Measurements from ENCODE around the gene ATP5PB.

Gene ATP5PB

DNA sequence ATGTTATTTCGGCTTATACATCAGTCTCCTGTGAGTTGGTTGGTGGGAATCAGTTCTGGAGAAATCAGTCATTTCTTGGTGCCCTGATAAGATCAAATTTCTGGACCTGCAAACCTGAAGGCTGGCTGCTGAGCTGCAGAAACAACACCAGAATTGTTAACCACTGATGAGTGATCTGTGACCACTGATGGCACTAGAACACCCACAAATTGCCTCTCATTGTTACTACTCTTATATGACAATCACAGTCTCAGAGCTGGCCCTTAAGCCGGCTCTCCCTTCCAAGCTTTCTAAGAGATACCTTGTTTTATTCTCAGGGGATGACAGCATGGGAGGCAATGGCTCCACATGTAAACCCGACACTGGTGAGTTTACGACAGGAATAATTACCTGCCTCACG lies 26.4 kb downstream of the ATP5PB start:
- DNase-seq (ENCODE audit: low read depth): no peak

DNA sequence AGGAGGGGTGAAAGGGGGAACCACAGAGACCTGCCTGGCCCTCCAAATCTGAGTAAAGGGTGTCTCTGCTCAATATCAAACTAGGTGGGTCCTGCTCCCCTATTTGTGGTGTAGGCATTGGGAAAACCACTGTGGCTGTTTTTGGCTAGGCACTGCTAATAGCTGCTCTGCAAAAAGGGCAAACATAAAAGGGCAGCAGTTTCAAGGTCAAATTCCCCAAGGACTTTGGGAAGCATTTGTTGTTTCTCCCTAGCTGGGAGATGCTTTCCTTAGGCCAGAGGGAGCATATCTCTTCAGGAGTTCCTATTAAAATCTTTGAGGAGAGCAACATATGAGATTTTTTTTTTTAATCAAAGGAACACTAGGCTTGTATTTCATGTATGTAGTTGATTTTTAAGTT lies 26.9 kb downstream of the ATP5PB start:
- no peak for DNase-seq (ENCODE audit: low read depth)

DNA sequence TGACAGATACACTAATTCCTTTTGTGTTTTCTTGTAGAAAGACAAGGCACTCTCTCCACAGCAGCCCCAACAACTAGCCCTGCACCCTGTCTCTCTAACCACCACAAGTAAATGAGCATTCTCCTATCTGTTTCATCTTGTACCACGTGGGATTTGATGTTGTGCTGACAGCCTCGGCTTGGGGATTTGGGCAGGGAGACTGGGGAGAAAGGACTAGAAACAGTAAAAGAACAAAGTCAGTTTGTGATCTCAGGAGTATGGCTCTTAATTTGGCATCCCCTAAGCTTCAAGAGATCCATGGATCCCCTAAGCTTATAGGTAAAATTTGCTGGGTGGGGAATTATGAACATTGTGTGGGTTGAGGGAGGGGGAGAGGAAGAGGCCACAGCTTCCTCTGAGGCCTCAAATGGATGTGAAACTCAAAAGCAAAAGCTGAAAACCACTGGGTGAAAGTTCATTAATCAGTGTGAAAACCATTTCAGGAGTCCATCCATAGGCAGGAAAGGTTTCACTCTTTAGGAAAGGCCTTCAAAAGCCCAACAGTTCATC lies 27.6 kb downstream of the ATP5PB start:
- no peak for DNase-seq (ENCODE audit: low read depth)

DNA sequence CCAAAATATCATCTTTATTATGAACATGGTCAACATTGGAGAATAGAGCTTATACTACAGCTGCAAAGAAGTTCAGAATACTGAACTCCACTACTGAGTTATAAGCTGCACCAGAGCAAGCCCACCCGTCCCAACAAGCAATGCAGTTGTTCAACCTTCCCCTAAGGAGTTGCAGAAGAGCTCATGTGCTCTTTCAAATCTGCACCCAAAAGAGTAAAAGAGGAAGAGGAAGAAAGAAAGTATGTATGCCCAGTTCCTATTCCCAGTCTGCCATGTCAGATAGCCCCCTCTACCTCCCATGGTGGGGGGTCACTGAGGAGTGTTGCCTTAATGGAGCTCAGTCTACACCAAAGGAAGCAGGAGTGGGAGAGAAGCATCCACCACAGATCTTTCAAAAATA lies 31.4 kb downstream of the ATP5PB start:
- DNase-seq (ENCODE audit: low read depth): no peak

DNA sequence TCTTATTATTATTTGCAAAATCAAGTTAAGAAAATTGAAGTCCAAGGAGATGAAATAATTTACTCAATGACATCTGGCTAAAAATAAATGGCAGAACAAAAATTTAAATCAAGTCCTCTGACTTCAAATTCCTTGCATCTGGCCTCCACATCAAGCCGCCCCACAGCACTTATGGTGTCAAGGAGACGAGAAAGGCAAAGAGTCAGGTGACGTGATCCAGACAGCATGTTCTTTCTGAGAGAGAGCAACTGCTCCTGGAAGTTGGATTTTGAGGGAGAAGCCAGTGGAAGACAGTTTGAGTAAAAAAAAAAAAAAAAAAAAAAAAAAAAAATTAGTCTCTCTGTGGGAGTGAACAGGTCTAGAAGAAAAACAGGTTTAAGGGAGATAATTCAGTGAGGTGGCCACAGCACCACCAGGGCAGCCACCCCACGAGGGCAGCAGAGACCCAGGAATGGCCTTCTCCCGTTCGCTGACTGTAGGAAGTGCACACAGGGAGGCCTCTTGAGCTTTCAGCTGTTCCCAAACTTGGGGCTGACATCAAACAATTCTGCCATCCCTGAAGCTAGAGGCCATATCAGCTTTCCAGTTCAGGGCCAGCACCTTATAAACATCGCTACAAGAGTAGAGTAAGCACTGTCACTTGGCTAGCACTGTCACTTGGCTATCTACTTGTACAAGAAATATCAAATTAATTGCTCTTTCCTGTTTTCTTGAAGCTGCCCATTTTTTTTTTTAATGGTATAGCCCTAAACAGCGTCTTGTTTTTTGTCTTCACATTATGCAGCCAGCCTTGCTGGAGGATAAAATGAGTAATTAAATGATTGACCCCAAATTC lies 32.3 kb downstream of the ATP5PB start:
- peak; percentile 74 for DNase-seq (ENCODE audit: low read depth)

DNA sequence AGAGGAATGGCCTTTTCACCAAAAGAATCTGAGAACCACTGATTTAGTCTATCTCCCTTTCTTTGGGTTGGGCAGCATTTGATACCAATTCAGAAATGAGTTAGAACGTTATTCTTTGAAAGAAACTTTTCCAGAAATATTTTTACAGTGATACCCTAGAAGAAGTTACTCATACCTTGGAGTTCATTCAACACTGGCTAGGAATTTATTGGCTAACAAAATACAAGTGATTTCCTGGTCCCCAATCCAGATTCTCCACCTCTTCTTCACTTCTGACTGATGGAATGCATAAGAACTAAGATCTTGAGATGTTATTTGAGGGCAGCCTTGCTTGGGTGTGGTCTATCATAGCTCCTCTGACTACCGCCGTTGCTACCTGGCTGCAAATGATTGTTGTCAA lies 33.9 kb downstream of the ATP5PB start:
- DNase-seq (ENCODE audit: low read depth): peak; percentile 60

DNA sequence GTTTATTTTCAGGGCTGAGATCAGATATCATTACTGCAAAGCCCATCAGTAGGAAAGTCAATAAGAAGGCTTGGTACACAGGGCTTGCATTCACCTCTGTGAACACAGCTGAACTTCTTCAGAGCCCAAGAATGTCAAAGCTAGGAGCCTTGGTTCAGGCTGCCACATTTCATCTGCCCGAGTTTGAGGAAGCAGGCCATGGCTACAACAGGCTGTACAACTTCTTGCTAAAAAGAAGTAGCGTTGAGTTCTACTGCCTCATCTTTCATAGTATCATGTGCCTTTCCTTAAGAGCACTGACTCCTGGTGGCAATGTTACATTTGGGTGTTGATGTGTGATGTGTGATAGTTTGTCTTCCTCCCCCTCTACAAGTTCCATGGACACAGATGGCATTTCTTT lies 34.6 kb downstream of the ATP5PB start:
- DNase-seq (ENCODE audit: low read depth): no peak

DNA sequence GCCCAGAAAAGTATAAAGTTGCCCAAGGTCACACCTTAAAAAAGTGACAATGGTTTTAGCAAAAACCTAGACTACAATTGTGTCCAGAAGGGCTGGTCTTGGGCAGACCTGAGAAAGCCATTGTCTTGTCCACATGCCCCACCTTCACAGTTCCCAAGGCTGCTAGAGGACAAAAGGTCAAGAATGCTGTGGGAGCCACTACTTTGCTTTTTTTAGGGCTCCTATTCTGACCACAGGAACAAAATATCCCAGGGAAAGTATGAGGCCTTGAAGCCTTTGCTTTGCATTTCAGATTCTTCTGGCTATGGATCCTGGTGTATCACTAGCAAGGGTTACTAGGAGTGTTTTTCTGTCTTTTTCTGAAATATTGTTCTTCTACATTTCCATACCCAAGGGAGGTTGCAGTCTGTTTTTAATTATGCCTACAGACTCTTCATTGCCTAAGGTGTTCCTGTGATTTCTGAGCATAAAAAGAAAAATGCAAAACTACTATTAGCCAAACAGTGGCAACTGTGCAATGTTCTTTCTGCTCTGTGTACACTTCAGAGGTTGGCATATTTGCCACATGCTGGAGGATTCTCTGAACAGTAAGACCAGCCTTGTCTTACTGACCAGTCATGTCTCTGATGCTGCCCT lies 35.2 kb downstream of the ATP5PB start:
- peak; percentile 30 for DNase-seq (ENCODE audit: low read depth)

DNA sequence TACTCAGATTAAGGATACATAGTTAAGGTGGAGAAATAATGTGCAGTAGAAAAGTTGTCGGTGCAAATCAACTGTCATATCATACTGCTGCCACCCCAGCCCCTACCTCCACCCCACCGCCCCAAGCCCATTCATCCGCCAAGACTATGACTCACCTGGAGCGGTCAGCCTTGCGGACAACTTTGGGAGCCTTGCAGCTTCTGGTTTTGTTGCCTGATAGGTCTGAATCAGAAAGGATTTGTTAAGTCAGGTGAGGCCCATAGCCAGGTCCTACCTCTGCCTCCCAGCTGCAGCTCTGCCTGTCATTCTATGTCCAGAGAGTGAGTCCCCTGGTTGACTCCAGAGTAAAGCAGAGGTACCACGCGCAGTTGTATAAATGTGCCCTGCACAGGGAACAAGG lies 37.2 kb downstream of the ATP5PB start:
- DNase-seq (ENCODE audit: low read depth): no peak

DNA sequence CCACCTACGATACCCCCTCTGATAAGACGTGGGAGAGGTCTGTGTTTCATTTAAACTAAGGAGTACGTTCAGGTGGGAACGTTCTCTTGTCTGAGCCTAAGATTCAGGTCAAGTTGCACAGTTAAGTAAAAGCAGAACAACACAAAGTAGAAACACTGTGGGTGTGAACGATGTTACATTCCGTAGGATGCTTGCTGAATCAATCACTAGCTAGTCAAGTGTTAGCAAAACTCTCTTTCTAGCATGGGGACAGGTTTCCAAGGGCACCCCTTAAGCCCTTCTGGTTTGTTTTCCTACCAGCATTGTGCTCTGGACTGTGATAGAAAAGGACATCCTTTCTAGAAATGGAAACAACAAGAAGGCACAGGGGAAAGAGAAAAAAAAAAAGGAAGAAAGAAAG lies 37.9 kb downstream of the ATP5PB start:
- DNase-seq (ENCODE audit: low read depth): no peak

DNA sequence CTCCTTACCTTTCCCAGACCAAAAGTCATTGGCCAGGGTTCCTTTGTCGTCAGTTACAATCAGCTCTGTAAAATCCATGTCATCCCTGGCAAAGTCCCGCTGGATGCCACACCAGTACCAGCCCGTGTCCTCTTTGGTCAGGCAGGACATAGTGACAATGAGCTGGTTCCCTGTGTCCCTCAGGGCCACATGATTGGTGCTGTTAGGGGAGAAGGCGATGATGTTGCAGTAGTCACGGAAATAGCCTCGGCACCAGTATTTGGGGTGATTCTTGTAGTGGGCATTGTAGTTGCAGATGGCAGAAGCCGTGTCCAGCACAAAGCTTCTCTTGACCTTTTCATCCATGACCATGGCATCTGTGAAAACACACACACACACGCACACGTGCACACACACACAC lies 39.4 kb downstream of the ATP5PB start:
- no peak for DNase-seq (ENCODE audit: low read depth)

DNA sequence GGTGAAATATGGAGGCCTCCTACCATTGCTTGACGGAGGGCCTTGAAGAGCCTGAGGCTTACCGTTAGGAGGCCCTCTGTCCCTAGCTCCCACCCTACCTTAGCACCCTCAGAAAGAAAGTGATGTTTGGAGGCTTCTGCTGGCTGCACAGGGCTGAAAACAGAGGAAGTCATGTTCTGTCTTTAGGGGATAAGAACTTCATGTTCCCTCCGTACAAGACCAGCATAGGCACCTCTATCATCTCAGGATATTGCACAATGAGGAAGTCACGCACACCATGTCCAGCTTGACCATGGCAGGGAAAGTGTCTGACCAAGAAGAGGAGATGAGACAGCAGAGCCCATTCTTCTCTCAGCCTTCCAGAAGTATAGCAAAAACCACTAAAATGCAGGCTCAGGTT lies 40.3 kb downstream of the ATP5PB start:
- peak; percentile 10 for DNase-seq (ENCODE audit: low read depth)

DNA sequence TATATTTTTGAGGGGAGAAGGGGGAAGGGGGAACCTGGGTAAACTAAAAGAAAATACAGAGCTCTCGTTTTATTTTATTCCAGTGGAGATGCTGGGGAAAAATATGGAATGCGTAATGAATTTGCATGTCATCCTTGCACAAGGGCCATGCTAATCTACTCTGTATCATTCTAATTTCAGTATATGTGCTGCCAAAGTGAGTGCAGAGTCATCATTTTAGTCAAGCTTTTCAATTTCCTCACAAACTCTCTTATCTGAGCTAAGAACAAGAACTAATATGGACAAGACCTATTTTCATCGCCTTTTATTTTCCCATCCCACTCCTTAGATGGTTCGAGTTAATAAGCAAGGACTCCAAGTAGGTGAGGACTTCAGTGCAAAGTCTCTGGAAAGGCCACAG lies 41.0 kb downstream of the ATP5PB start:
- DNase-seq (ENCODE audit: low read depth): no peak

DNA sequence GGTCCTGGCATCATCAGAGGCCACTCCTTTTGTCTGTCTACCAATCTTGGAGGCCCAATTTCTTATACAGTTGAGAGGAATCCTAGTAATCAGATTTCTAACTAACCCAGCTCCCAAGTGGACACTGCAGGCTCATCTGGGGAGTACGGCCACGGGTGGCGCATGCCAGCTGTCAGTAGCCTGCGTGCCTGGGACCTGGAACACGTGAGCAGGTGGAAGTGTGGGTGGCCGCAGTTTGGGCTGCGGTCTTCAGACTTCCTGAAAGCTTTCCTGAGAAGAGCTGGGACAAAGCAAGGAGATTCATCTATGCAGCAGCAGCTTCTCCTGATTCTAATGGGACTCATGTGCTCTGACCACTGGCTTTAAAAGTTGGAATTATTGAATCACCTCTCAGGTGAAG lies 41.8 kb downstream of the ATP5PB start:
- no peak for DNase-seq (ENCODE audit: low read depth)

DNA sequence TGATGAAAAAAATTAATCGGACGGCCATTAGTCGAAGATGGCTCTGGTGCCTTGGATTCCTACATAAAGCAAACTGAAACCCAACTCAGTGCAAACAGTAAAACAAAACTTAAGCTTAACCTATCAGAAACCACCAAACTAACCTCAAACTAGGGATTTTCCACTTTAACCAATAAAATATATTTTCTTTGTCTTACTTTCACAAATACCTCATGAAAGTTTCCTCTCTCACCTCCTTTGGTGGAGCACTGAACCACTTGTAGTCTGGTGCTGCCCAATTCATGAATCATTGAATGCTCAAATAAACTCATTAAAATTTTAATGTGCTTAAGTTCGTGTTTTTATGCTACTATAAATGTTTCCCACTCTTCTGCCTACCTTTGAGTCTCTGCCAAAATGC lies 47.1 kb downstream of the ATP5PB start:
- DNase-seq (ENCODE audit: low read depth): no peak

DNA sequence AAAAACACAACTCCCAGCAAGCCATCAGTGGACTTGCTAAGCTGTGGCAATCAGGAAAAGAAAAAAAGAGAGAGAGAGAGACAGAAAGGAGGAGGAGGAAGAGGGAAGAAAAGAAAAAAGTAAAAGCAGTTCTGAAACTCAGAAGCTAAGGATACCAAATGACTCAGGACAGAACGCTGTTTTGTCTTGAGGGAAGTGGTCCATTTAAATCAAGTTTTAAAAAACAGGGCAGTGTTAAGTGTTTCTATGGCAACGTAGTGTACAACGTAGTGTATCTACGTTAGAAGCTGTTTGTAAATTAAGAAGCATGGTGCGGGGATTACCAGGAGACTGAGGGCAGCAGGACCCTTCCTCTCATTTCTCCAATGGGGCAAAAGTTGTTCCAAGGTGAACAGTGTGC lies 48.3 kb downstream of the ATP5PB start:
- DNase-seq (ENCODE audit: low read depth): no peak

DNA sequence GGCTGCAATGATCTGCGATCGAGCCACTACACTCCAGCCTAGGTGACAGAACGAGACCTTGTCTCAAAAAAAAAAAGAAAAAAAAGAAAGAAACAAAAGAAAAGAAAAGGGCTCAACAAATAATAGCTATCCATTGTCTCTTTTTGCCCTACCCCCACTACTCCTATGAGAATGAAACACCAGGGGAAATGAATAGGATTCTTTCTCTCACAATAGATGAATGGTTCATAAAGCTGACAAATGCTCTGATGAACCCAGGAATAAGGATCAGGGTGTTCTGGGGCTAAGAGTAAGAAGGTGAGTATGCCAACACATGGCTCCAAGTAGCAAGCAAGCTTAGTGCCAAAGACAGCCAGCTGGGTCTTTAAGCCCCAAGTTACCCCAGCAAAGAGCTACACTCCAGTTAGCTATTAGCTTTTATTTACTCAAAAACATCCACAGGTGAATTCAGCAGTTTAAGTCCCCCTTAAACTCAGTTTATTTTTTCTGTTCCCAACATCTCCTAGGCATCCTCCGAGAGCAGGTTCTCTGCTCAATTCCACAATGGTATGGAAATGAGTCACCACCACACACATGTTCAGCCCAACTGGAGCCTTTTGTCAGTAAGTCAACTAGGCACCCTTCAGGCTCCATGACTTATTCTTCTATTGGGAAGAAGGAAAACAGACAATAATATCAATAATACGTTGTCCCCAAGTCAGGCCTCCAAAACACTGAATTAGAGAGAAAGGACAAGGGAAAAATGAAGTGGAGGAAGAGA lies 49.9 kb downstream of the ATP5PB start:
- DNase-seq (ENCODE audit: low read depth): no peak

DNA sequence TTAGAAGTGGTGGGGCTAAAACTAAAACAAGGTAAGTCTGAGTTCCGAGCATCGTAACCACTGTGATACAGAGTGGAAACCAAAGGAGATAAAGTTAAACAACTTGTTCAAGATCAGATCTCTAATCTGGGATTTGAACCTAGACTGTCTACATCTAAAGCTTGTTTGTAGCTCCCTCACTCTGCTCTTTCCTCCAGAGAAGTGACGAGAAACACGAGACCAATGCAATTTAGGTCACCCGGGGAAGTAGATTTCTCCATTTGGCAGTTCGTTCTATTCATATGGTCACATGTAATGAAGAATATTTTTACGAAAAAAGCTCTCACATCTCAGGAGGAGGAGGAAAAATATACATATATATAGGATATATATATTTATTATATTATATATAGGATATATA lies 52.4 kb downstream of the ATP5PB start:
- DNase-seq (ENCODE audit: low read depth): no peak

DNA sequence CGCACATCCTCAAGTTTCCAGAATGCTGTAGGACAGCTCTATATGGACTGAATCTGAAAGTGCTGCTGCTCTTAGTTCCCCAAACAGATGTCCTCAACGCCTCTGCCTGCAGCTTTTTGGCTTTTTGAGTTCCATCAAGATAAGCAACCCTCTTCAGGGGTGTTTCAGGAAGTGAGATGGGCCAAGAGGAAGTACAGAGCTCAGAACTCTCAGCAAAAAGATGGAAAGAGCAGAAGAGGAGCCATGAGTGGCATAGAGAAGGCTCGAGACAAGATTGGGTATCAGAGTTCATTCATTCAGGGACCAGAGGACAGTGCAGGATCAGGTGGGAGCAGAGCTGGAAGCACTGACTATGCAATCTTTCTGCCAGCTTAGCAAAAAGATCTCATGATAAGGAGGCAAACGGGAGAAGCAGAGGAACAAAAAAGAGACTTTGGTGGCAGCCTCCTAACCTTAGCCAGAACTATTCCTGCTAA lies 54.4 kb downstream of the ATP5PB start, which contains the start of the genes ADORA3 and TMIGD3:
ADORA3 (minus strand) TSS at position 49 of the 476 bp plus-strand sequence. CDS start 279 bp downstream, outside the sequence.
TMIGD3 (minus strand) TSS at position 49 of the 476 bp plus-strand sequence. CDS start 279 bp downstream, outside the sequence.
- no peak for DNase-seq (ENCODE audit: low read depth)

DNA sequence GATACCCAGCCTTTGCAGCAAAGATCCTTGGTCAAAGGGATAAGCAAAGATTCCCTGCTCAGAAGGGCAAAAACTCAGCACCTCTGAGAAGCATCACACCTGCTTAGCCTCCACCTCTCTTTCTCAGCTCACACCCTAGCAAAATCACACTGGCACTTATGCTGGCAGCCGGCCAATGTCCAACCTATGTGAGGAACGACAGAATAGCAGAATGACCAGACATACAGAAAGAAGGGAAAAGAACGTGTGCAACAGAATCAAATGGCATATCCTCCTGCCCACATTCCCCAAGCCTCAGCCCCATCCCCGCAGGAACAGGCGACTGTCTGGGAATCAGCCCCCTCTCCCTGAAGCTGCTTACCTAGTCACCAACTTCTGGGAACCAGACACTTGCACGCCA lies 54.8 kb downstream of the ATP5PB start:
- DNase-seq (ENCODE audit: low read depth): no peak

DNA sequence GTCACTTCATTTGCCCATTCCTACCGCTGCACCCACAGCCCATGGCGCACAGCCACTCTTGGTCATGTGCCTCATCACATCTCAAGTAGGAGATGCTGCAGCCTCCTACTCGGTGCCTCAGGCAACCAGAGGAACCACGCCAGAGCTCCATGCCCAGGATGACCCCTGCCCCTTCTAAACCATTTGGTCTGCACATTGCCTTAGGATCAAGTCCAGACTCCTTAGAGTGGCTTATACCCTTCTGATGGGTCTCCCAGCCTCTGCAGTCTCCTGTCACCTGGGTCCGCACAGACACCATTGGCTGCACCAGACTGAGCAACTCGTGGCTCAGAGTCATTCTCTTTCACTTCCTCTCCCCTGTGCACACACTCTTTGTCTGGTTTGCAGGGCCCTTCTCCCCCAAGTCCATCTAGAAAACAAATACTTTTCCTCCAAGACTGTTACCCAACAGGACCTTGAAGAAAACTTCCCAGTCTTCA lies 56.4 kb downstream of the ATP5PB start:
- DNase-seq (ENCODE audit: low read depth): no peak

DNA sequence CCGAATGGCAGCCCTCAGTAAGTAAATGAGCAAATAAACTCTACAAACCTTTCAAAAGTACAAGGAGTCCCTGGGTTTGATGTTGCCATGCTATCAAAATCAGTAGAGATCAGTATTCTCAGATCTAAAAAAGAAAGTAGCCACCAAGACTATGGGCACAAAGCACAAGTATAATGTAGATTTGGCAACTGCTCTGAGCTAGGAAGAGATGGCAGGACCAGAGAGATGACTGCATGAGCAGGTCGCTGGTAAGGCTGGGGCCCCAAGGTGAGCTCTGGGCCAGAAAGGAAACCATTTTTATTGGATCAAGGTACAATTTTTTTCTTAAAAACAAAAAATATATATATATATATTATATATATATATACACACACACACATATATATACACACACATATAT lies 57.3 kb downstream of the ATP5PB start:
- no peak for DNase-seq (ENCODE audit: low read depth)
